Activated CD4-positive, alpha-beta memory T cell treated with anti-CD3 and anti-CD28 coated beads for 36 hours (primary cell): ENCODE measurements around the gene ELMO3. TPM values are rescaled to one million over a fixed set of nuclear protein-coding genes. Genes with fewer than 3 reads are reported as not detected.

Source experiments
- CTCF ChIA-PET: fragments of 350-600 bp; sonication (Branson Sonifier 250); formaldehyde crosslinking; loops from one replicate; lab custom pipeline; 2021; ENCODE audit warnings: antibody characterized with exemption, inconsistent platforms; lab: Charles Lee
- POLR2A ChIA-PET: fragments of 350-600 bp; sonication (Branson Sonifier 250); formaldehyde crosslinking; loops from one replicate; lab custom pipeline; 2021; ENCODE audit warnings: antibody characterized with exemption; lab: Charles Lee
- DNase-seq: peaks from one replicate; pipeline ENCODE4 v3.0.0-alpha.2; 2020
- H3K27ac Mint-ChIP-seq: one replicate; pipeline ENCODE4 v1.8.0; 2021; ENCODE audit warnings: mixed read lengths
- H3K27me3 Mint-ChIP-seq: one replicate; pipeline ENCODE4 v1.8.0; 2021; ENCODE audit warnings: mixed read lengths
- H3K36me3 Mint-ChIP-seq: one replicate; pipeline ENCODE4 v1.8.0; 2021; ENCODE audit warnings: mixed read lengths
- H3K4me1 Mint-ChIP-seq: one replicate; pipeline ENCODE4 v1.8.0; 2021; ENCODE audit warnings: low read depth, mixed read lengths
- H3K4me3 Mint-ChIP-seq: one replicate; pipeline ENCODE4 v1.8.0; 2021; ENCODE audit warnings: mild to moderate bottlenecking, mixed read lengths
- H3K9me3 Mint-ChIP-seq: one replicate; pipeline ENCODE4 v1.8.0; 2021; ENCODE audit warnings: mixed read lengths
- intact Hi-C: fragments of 100-400 bp; cut with micrococcal nuclease; formaldehyde crosslinking; loops from one replicate; pipeline ENCODE4 v1.15.1; 2023
- total RNA-seq, 2 experiments: library from RNA; stranded (reverse); gene quantifications; one replicate each; pipeline ENCODE4 v1.2.3, GENCODE V29; 2021

Gene ELMO3
- total RNA-seq, 2 experiments from 2014 or later, result 5.1 to 5.9 TPM

GRCh38 chr16:67237396-67238277 lies 38.7 kb downstream of the ELMO3 start:
- no peaks in the 10 kb centered on the region for H3K27me3 Mint-ChIP-seq
- POLR2A ChIA-PET, result interaction anchor here (1.3 kb wide), 1 partner anchor 11 kb away, joined by 4 read pairs; the partner anchor contains the start of gene TMEM208
- peak overlapping the region; percentile 21 for H3K27ac Mint-ChIP-seq
- H3K4me3 Mint-ChIP-seq, result no peak overlapping the region
- no peak for DNase-seq
- CTCF ChIA-PET, result interaction anchor here (0.5 to 1.8 kb wide), 5 partner anchors 8 to 228 kb away, joined by 3 to 4 read pairs (median 3); partner anchors contain the start of genes TMEM208 and TPPP3
- intact Hi-C loops, result no loop called here
- H3K4me1 Mint-ChIP-seq, result peaks cover 26% of the 10 kb centered on the region
- H3K36me3 Mint-ChIP-seq, result peaks cover 36% of the 10 kb centered on the region
- no peaks in the 10 kb centered on the region for H3K9me3 Mint-ChIP-seq

- Mint-ChIP-seq H3K9me3 (no peaks in the 10 kb centered on the region), H3K27ac (no peak overlapping the region), H3K4me3 (no peak overlapping the region), H3K36me3 (peaks cover 34% of the 10 kb centered on the region), H3K4me1 (peaks cover 27% of the 10 kb centered on the region), H3K27me3 (no peaks in the 10 kb centered on the region)
- no peak for DNase-seq
- intact Hi-C loops, result no loop called here
- ChIA-PET CTCF (interaction anchor here (0.8 to 1.8 kb wide), 4 partner anchors 8 to 155 kb away, joined by 3 to 4 read pairs (median 4); partner anchors contain the start of genes TMEM208 and TPPP3), POLR2A (interaction anchor here (1.3 kb wide), 1 partner anchor 11 kb away, joined by 4 read pairs; the partner anchor contains the start of gene TMEM208)
Measured at GRCh38 chr16:67238278-67238575, 39.3 kb downstream of the ELMO3 start.

GRCh38 chr16:67238806-67239470 lies 40.0 kb downstream of the ELMO3 start:
- peaks cover 34% of the 10 kb centered on the region for H3K4me1 Mint-ChIP-seq
- POLR2A ChIA-PET, result no interaction called here
- no peaks in the 10 kb centered on the region for H3K27me3 Mint-ChIP-seq
- H3K36me3 Mint-ChIP-seq, result peaks cover 30% of the 10 kb centered on the region
- CTCF ChIA-PET, result interaction anchor here (0.7 to 1.8 kb wide), 5 partner anchors 9 to 221 kb away, joined by 3 to 4 read pairs (median 3); partner anchors contain the start of genes FHOD1 and TMEM208
- intact Hi-C loops, result no loop called here
- no peak overlapping the region for H3K27ac Mint-ChIP-seq
- no peaks in the 10 kb centered on the region for H3K9me3 Mint-ChIP-seq
- no peak overlapping the region for H3K4me3 Mint-ChIP-seq
- no peak for DNase-seq

GRCh38 chr16:67240506-67240905 lies 41.6 kb downstream of the ELMO3 start:
- POLR2A ChIA-PET, result no interaction called here
- DNase-seq, result no peak
- Mint-ChIP-seq H3K9me3 (no peaks in the 10 kb centered on the region), H3K36me3 (peaks cover 29% of the 10 kb centered on the region), H3K27me3 (no peaks in the 10 kb centered on the region), H3K4me1 (peaks cover 50% of the 10 kb centered on the region), H3K27ac (no peak overlapping the region), H3K4me3 (no peak overlapping the region)
- CTCF ChIA-PET, result interaction anchor here (1.3 kb wide), 1 partner anchor 13 kb away, joined by 3 read pairs; the partner anchor contains the start of gene TMEM208
- intact Hi-C loops, result loop anchor here (10.0 kb wide), 1 partner anchor 424 kb away; the partner anchor contains the start of genes ACD, C16orf86, ENKD1 and PARD6A

GRCh38 chr16:67241008-67241900 lies 42.3 kb downstream of the ELMO3 start:
- peaks cover 22% of the 10 kb centered on the region for H3K36me3 Mint-ChIP-seq
- peaks cover 48% of the 10 kb centered on the region for H3K4me1 Mint-ChIP-seq
- peak overlapping the region; percentile 67 for H3K27ac Mint-ChIP-seq
- no peak overlapping the region for H3K4me3 Mint-ChIP-seq
- no peaks in the 10 kb centered on the region for H3K9me3 Mint-ChIP-seq
- no peak for DNase-seq
- no peaks in the 10 kb centered on the region for H3K27me3 Mint-ChIP-seq
- CTCF ChIA-PET, result interaction anchor here (1.3 kb wide), 1 partner anchor 14 kb away, joined by 3 read pairs; the partner anchor contains the start of gene TMEM208
- POLR2A ChIA-PET, result no interaction called here
- intact Hi-C loops, result loop anchor here (10.0 kb wide), 1 partner anchor 424 kb away; the partner anchor contains the start of genes ACD, C16orf86, ENKD1 and PARD6A

- no peak for DNase-seq
- Mint-ChIP-seq H3K36me3 (peaks cover 15% of the 10 kb centered on the region), H3K4me1 (peaks cover 46% of the 10 kb centered on the region), H3K4me3 (no peak overlapping the region), H3K9me3 (no peaks in the 10 kb centered on the region), H3K27me3 (no peaks in the 10 kb centered on the region), H3K27ac (peak overlapping the region; percentile 21)
- ChIA-PET POLR2A (no interaction called here), CTCF (interaction anchor here (1.1 to 2.3 kb wide), 3 partner anchors 18 to 157 kb away, joined by 4 to 9 read pairs (median 4); partner anchors contain the start of gene ELMO3)
- intact Hi-C loops, result loop anchor here (10.0 kb wide), 1 partner anchor 423 kb away; the partner anchor contains the start of genes ACD, C16orf86, ENKD1 and PARD6A
Measured at GRCh38 chr16:67242138-67242730, 43.3 kb downstream of the ELMO3 start.

- intact Hi-C loops, result loop anchor here (10.0 kb wide), 1 partner anchor 421 kb away; the partner anchor contains the start of genes ACD, C16orf86, ENKD1 and PARD6A
- Mint-ChIP-seq H3K4me1 (peaks cover 54% of the 10 kb centered on the region), H3K9me3 (no peaks in the 10 kb centered on the region), H3K4me3 (no peak overlapping the region), H3K27me3 (no peaks in the 10 kb centered on the region), H3K36me3 (peaks cover 9% of the 10 kb centered on the region), H3K27ac (peak overlapping the region; percentile 94)
- ChIA-PET POLR2A (interaction anchor here (0.5 to 5.0 kb wide), 4 partner anchors 7 to 29 kb away, joined by 3 to 37 read pairs (median 7); partner anchors contain the start of gene TMEM208), CTCF (interaction anchor here (1.3 to 2.3 kb wide), 5 partner anchors 17 to 156 kb away, joined by 4 to 15 read pairs (median 7); partner anchors contain the start of genes ELMO3 and TMEM208)
- DNase-seq, result no peak
Measured at GRCh38 chr16:67243481-67243880, 44.5 kb downstream of the ELMO3 start.

GRCh38 chr16:67244387-67245185 lies 45.7 kb downstream of the ELMO3 start:
- Mint-ChIP-seq H3K36me3 (peaks cover 5% of the 10 kb centered on the region), H3K9me3 (no peaks in the 10 kb centered on the region), H3K27me3 (peaks cover under 1% of the 10 kb centered on the region), H3K27ac (peak overlapping the region; percentile 94), H3K4me3 (peak overlapping the region; percentile 90), H3K4me1 (peaks cover 57% of the 10 kb centered on the region)
- intact Hi-C loops, result loop anchor here (1.0 to 10.0 kb wide), 4 partner anchors 8 to 420 kb away; partner anchors contain the start of genes ACD, ATP6V0D1, C16orf86 and ENKD1
- ChIA-PET CTCF (interaction anchor here (0.6 to 2.3 kb wide), 16 partner anchors 9 to 237 kb away, joined by 3 to 15 read pairs (median 4); partner anchors contain the start of genes ATP6V0D1, E2F4, ELMO3 and NOL3), POLR2A (interaction anchor here (0.7 to 5.0 kb wide), 11 partner anchors 9 to 259 kb away, joined by 3 to 37 read pairs (median 3); partner anchors contain the start of genes E2F4, PLEKHG4 and TMEM208)
- peak; percentile 92 for DNase-seq

- H3K27ac Mint-ChIP-seq, result peak overlapping the region; percentile 94
- ChIA-PET POLR2A (interaction anchor here (1.0 to 5.0 kb wide), 5 partner anchors 9 to 53 kb away, joined by 3 to 37 read pairs (median 9); partner anchors contain the start of genes E2F4, PLEKHG4 and TMEM208), CTCF (interaction anchor here (0.6 to 1.9 kb wide), 9 partner anchors 9 to 236 kb away, joined by 3 to 15 read pairs (median 4); partner anchors contain the start of genes ATP6V0D1, E2F4, PLEKHG4 and TMEM208)
- DNase-seq, result no peak
- H3K36me3 Mint-ChIP-seq, result peaks cover 4% of the 10 kb centered on the region
- peak overlapping the region; percentile 90 for H3K4me3 Mint-ChIP-seq
- H3K9me3 Mint-ChIP-seq, result no peaks in the 10 kb centered on the region
- H3K27me3 Mint-ChIP-seq, result peaks cover 1% of the 10 kb centered on the region
- peaks cover 58% of the 10 kb centered on the region for H3K4me1 Mint-ChIP-seq
- intact Hi-C loops, result loop anchor here (10.0 kb wide), 1 partner anchor 420 kb away; the partner anchor contains the start of genes ACD, C16orf86, ENKD1 and PARD6A
Measured at GRCh38 chr16:67245186-67245585, 46.3 kb downstream of the ELMO3 start.
